Amygdala (tissue), 56 donors: Measurements from ENCODE around the gene ADAMTSL2.
"Not testable (repeated sequence)": the region's sequence is repeated elsewhere in the genome, so short reads cannot be mapped to it uniquely, and the experiment has no call there.

Experiments used
- DNase-seq, 56 donors: peaks; one replicate each; lab custom pipeline; 2025; lab: John Stamatoyannopoulos, UW

Gene ADAMTSL2

GRCh38 chr9:133552236-133552635 lies 17.7 kb downstream of the ADAMTSL2 start:
- DNase-seq, result no peak

GRCh38 chr9:133553123-133553522 lies 18.6 kb downstream of the ADAMTSL2 start:
- no peak for DNase-seq

- DNase-seq, result no peak
Measured at GRCh38 chr9:133553973-133554713, 19.6 kb downstream of the ADAMTSL2 start.

GRCh38 chr9:133554729-133555128 lies 20.2 kb downstream of the ADAMTSL2 start:
- no peak for DNase-seq

GRCh38 chr9:133556354-133556753 lies 21.9 kb downstream of the ADAMTSL2 start:
- DNase-seq, result no peak

GRCh38 chr9:133557581-133557980 lies 23.1 kb downstream of the ADAMTSL2 start:
- no peak for DNase-seq

GRCh38 chr9:133558191-133559126 lies 24.0 kb downstream of the ADAMTSL2 start:
- peak in 29 of 56 donors; percentile 15 to 75 (median 43) for DNase-seq

- peak in 1 of 56 donors; percentile 53 for DNase-seq
Measured at GRCh38 chr9:133560311-133560710, 25.8 kb downstream of the ADAMTSL2 start.

GRCh38 chr9:133560944-133561343 lies 26.4 kb downstream of the ADAMTSL2 start:
- no peak for DNase-seq

- DNase-seq, result no peak
Measured at GRCh38 chr9:133561976-133562554, 27.6 kb downstream of the ADAMTSL2 start.

GRCh38 chr9:133562611-133563290 lies 28.2 kb downstream of the ADAMTSL2 start:
- DNase-seq, result no peak

GRCh38 chr9:133563291-133563796 lies 28.8 kb downstream of the ADAMTSL2 start:
- peak in 1 of 56 donors; percentile 26 for DNase-seq

- not testable (repeated sequence) for DNase-seq
Measured at GRCh38 chr9:133563814-133564213, 29.3 kb downstream of the ADAMTSL2 start.

- DNase-seq, result no peak
Measured at GRCh38 chr9:133564451-133565116, 30.1 kb downstream of the ADAMTSL2 start.

- DNase-seq, result no peak
Measured at GRCh38 chr9:133566382-133566781, 31.9 kb downstream of the ADAMTSL2 start.

- DNase-seq, result no peak
Measured at GRCh38 chr9:133566817-133567216, 32.3 kb downstream of the ADAMTSL2 start.

GRCh38 chr9:133568186-133568585 lies 33.7 kb downstream of the ADAMTSL2 start:
- no peak for DNase-seq

- peak in 6 of 56 donors; percentile 15 to 38 (median 24) for DNase-seq
Measured at GRCh38 chr9:133569121-133569785, 34.7 kb downstream of the ADAMTSL2 start.
